Endometrium (tissue), 2 donors: Measurements from ENCODE around the gene CEP95.
"Not testable (repeated sequence)": the region's sequence is repeated elsewhere in the genome, so short reads cannot be mapped to it uniquely, and the experiment has no call there.

Source experiments
- FAIRE-seq: peaks from 2 replicates; lab custom pipeline; 2012; peaks lifted over from hg19 to GRCh38; lab: Jason Lieb, UNC
- donor health status: control.
- donor health status: control.

Gene CEP95

DNA sequence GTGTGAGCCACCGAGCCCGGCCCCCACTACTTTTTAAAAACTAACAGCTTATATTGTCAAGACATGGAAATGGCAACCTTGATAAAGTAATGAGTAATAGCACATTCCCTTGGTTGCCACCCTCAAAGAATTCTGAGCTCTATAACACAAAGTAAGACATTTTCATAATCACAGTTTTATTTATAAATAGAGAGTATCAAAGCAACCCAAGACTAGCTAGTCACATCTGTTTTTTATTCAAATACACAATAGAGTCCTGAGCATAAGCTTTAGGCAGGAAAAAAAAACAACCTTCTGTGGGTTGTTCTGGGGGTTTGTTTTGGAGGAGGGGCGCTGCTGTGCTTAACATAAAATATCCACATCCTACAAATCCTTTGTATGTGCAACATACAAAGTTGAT, 68.7 kb downstream of the CEP95 start:
- no peak for FAIRE-seq

DNA sequence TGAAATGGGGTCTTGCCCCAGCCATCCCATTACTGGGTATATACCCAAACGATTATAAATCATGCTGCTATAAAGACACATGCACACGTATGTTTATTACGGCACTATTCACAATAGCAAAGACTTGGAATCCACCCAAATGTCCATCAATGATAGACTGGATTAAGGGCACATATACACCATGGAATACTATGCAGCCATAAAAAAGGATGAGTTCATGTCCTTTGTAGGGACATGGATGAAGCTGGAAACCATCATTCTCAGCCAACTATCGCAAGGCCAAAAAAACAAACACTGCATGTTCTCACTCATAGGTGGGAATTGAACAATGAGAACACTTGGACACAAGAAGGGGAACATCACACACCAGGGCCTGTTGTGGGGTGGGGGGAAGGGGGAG, 70.2 kb downstream of the CEP95 start:
- FAIRE-seq = not testable (repeated sequence)

DNA sequence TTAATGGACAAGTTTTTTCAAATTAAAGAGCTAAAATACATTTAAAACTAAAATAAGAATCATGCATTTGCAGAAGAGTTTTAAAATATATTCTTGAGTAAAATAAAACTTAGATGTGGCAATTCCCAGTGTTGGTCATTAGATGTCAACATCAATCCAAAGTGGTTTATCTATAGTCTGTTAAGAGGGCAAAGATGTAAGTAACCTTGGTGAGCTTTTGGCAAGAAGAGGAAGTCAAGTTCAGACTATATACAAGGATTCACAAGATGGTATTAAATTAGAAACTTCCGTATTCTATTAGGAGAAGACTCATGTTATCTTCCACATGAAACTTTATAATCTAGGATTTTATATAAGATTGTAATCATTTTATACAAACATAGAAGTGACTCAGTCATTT, 73.1 kb downstream of the CEP95 start:
- no peak for FAIRE-seq

DNA sequence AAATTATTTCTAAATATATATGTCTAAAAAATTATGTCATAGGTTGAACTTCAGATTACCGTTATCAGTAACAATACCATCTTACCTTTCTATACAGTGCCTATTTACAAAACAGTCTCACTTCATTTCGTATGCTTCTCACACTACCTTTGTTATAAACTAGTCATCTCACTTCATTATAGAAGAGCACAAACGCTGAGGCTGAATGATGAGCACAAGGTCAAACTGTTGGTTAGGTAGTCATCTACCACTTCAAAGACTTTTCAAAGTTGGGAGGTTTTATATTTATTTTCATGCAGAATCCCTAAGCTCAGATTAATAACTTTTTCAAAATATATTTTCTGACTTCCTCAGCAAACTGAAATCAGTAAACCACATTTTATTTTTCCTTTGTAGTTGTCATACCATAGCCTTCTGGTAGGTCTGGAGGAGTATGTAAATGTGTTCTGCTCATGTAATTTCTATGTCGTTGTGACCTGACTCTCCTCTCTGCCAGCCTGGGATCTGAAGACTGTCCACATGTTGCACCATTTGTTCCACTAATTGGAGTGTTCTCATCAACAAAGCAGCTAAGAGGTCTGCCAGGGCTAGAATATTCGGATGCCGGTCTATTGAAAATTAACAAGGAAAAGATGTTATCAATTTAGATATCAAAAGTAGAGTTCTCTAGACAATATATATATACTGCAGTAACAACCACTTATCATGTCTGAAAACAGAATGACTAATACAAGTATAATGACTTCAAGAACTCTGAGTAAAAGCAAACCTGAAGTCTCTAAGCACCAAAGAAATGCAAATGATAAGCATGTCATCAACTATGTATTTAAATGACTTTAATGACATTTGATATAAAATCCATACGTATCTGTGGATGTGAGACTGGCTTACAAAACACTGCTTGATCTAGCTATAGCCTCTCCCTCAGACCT, 73.9 kb downstream of the CEP95 start:
- FAIRE-seq = peak; percentile 92

DNA sequence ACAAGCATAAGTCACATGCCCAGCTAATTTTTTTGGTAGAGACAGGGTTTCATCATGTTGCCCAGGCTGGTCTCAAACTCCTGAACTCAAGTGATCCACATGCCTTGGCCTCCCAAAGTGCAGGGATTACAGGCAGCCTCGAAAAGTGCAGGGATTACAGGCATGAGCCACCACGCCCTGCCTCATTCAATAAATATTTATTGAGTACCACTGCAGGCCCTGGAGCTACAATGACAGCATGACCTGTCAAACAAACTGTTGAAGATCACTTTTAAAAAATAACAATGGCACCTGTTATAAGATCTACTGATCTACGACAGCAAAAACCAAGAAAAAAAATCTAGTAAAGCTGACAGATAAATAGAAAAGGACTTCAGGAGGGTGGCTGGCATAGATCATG, 76.3 kb downstream of the CEP95 start:
- FAIRE-seq = no peak

DNA sequence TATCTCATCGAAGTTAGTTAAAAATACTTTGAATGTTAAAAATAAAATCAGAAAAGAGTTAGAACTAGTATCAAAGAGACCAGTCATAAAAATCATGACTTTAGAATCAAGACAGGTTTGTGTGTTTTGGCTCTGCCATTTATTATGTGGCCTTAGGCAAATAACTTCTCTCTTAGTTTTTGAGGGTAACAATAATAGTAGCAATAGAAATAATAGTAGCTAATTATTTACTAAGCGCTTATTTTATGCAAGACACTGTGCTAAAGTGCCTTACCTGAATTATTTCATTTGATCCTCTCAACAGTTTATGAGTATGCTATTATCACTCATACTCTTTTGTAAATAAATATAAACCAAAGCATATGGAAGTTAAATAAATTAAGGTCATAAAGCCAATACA, 78.4 kb downstream of the CEP95 start:
- FAIRE-seq = no peak
